ENCODE data around the gene INSYN2B.

Gene INSYN2B

DNA sequence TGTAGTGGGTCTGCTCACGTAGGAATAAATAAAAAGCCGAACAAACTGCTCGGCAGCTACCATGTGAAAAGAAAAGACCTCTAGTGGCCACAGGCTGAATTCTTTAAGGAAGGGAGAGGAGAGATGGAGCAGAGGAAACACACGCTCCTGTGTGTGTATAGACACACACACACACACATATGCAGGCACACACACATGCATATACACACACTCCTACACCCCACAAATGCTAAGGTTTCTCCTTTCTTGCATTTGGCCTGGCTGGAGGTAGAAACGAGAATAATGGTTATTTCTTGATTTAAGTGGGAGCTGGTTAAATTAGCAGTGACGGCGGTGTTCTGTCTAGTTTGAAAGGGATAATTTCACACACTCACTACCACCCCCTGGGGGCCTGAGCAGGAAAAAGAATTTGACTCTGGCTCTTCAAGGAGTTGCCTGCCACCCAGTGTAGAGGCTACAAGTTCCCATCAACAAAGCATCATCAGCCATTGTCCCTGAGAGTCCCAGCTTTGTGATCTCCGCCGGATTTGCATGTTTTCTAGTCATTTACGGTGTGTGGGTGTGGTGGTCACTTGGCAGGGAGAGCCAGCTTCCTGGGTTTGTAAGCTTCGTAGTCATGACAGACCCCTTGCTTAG lies at the start of gene INSYN2B:
INSYN2B (minus strand) TSS at position 78 of the 636 bp plus-strand sequence. CDS start 96,597 bp downstream, outside the sequence.
- peak; percentile 72 for DNase-seq (ENCODE audit: low read depth)

- no peak for DNase-seq (ENCODE audit: low read depth)
Measured at GRCh38 chr5:170028124-170028523, 47.8 kb upstream of the INSYN2B start.

DNA sequence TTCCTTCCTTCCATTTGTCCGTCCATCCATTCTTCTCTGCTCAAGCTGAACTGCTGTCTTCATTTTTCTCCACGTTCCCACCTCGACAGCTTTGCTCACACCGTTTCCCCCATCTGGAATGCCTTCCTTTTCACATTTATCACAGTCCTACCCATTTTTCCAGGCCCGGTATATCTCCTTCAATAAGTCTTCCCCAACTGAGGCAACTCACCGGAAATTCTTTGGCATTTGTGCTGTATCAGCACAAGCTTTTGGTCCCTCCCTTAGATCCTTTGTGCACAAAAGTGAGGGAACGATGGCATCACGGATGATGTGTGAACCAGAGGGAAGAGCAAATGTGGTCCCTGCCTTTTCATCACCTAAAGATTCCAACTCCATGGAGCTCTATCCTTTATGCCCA lies 45.6 kb upstream of the INSYN2B start:
- DNase-seq (ENCODE audit: low read depth) = no peak

GRCh38 chr5:170021506-170021905 lies 41.2 kb upstream of the INSYN2B start:
- DNase-seq (ENCODE audit: low read depth) = no peak

- DNase-seq (ENCODE audit: low read depth) = no peak
Measured at GRCh38 chr5:170020423-170020822, 40.1 kb upstream of the INSYN2B start.

- DNase-seq (ENCODE audit: low read depth) = no peak
Measured at GRCh38 chr5:170012622-170013021, 32.3 kb upstream of the INSYN2B start.

GRCh38 chr5:170011751-170012150 lies 31.5 kb upstream of the INSYN2B start:
- no peak for DNase-seq (ENCODE audit: low read depth)

DNA sequence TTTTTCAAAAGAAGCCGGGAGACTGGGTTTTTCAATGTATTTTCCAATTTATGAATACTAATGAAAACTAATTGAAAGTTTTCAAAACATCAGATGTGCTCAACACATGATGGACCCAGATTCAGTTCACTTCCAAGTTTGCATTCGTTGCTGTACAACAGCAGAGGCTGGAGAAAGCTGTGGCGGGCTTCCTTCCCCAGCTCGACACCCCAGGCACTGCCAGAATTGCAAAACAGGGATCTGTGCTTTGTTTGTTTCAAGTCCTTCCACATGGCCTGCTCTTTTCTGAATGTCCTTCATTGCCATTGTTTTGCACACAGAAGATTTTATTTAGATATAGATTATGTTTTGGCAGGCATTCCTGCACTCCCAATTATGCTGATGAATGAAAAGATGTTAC lies 30.3 kb upstream of the INSYN2B start:
- DNase-seq (ENCODE audit: low read depth) = no peak

DNA sequence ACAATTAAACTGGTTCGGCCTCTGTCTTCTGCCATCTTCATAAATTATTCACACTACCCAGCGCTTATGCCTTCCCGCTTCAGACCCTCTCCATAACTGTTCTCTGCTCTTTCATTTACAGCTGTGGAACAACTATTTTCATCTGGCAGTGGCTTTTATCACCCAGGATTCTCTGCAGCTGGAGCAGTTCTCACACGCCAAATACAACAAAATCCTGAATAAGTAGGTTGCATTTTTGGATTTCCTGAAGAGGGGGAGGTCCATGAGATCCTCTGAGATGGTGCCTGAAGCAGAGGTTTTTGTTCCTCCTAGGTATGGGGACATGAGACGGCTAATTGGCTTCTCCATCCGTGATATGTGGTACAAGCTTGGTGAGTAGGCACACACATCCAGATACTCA lies 28.1 kb upstream of the INSYN2B start:
- DNase-seq (ENCODE audit: low read depth) = no peak

GRCh38 chr5:170006021-170006420 lies 25.7 kb upstream of the INSYN2B start:
- no peak for DNase-seq (ENCODE audit: low read depth)

DNA sequence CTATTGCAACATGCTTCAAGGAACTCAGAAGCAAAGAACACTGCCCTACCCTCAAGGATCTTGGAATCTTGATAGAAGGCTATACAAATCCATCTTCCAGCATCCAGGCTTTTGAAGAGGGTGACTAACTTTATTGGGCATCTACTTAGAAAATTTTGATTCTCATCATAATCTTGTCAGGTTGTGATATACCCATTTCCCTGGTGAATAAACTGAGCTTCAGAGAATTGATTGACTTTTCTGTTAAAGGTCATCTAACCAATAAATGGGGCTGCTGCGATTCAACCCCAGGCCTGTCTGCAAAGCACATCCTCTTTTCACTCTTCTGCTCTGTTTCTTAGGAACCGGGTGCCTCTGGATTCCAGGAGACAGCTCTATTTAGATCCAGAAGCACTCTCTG lies 19.9 kb upstream of the INSYN2B start:
- no peak for DNase-seq (ENCODE audit: low read depth)

- DNase-seq (ENCODE audit: low read depth) = no peak
Measured at GRCh38 chr5:169999621-170000020, 19.3 kb upstream of the INSYN2B start.

- no peak for DNase-seq (ENCODE audit: low read depth)
Measured at GRCh38 chr5:169997798-169998197, 17.5 kb upstream of the INSYN2B start.

- DNase-seq (ENCODE audit: low read depth) = no peak
Measured at GRCh38 chr5:169993485-169993790, 13.1 kb upstream of the INSYN2B start.

DNA sequence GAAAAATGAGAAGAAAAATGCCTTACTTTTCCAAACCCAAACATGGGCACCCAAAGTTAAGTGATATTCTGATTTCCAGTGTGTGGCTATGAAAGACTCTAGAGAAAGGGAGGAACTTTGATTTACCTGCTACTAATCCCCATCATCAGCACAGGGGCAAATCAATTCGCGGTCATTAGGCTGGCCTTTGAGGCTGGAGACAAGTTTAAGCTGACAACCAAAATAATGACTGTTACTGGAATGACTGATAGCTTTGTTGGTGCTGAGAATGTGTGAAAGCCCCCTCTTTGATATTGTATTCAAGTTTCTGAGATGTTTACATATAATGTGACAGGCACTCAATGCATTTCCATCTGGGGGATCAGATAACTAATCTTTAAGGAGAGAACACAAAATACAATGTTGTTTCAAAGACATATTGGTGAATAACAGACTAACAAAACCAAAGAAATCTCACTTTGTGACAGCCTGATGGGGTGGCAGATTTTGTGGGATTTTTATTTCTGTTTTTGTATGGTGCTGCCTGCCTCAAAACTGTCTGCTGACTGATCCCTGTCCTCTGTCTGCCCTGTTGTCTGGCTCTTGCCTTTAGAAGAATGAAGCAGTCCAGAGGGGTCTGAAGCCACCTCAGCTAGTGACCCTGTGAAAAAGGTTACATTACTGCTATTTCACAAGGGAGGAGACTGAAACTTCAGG lies 12.6 kb upstream of the INSYN2B start:
- no peak for DNase-seq (ENCODE audit: low read depth)

DNA sequence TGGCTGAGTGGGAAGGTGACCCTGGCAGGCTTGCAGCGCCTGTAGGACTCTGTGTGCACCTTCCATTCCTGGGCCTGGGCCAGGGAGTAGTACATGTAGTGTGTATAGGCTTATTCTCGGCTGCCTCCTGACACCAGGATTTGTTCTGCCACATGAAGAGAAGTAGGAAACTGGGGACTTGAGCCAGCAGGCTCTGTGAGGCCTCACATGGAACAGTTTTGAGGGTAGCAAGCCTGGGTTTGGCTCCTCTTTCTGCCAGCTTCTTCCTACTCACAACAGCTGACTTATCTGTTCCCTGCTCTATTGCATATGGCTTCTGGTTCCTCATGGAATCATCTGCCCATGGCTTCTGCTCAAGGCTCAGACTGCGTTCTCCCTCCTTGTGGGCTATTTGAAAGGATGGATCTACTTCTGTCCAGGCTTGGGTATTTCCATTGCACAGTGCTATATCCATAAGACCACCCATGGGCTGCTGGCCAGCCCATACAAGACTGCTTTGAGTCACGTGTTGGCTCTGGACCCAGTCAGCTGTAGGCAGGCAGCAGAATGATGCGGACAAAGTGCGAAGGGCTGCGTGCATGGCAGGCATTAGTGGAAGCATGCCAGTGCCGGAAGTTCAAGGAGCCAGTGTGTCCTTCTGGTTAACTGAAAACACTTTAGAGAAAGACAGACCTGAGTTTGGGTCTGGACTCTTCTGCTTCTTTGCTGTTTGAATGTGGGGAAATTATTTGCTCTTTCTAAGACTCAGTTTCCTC lies 11.0 kb upstream of the INSYN2B start:
- no peak for DNase-seq (ENCODE audit: low read depth)

DNA sequence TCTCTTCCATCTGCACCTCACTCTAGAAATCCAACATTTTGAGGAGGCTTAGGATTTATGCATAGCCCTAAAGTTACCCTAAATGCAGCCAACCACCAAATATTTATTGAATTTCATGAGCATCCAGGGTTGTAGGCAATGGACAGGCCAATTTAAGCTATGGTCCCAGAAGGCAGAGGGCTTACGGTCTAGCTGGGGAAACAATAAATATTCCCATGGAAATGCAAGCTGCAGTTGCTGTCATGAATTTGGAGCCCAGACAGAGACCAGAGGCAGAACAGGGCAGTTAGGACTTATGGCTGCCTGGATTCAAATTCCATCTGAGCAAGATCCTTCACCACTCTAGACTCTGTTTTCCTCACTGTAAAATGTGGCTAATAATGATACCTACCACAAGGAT lies 9.1 kb upstream of the INSYN2B start:
- DNase-seq (ENCODE audit: low read depth) = no peak

DNA sequence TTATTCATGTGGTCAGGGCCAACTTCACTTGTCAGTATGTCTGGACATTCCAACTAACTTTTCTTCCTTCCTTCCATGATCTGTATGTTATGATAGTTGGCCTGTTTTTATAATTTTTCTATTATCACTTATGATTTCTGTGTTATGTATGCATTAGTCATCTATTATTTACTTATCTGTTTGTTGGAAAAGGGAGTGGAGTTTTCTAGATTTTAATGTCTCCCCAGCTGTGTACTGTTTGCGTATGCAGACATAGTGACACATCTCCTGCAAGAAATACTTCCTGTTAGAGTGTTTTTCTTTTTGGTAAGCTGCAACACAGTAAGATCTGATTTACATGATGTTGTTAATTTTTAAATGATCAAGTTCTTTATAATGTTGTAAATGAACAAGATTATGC lies 8.7 kb upstream of the INSYN2B start:
- DNase-seq (ENCODE audit: low read depth) = no peak

DNA sequence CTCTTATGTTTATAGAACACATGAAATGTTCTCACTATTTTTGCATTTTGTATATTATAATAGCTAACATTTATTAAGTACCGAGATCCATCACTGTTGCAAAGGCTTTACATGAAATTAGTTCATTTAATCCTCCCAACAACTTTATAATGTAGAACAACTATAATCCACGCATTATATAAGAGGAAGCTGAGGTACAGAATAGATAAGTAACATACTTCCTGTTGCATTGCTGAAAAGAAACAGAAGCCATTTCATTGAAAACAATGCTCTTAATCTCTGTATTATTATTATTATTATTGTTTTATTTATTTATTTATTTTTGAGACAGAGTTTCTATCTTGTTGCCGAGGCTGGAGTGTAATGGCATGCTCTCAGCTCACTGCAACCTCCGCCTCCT lies 7.9 kb upstream of the INSYN2B start:
- DNase-seq (ENCODE audit: low read depth) = no peak

DNA sequence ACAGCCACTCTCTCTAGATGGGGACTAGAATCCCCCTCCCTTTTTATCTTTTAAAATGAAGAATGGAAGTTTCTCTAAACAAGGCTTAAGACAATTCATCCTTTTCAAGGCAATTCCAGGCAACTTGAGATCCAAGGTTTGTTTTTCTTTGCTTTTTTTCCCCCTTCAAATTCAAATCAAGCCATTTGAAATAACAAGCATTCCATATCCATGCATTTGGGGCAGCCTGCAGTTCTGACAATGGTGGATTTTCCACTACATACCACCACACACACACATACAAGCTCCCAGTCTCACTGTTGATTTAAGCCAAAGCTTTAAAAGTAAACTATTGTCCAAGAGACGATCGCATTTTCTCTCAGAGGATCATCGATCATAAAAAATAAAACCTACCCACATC lies 424 bp downstream of the INSYN2B start:
- DNase-seq (ENCODE audit: low read depth) = no peak

DNA sequence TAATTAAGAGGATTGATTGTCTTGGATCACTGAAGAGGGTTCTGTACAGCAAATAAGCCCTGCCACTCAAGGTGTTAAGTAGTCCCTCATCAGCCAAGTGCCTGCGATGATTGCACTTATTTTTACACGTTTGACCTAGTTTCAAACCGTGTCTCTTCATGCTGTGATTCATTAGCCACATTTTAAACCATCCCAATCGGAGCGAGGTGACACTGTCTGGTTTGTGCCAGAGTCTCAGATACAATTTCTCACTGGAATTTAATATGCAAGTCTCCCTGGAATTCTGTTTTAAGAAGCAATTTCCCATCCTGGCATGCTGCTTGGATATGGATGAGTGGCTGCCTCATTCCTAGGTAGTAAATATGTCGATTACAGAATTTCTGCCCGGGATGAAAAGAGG lies 1.6 kb downstream of the INSYN2B start:
- no peak for DNase-seq (ENCODE audit: low read depth)

DNA sequence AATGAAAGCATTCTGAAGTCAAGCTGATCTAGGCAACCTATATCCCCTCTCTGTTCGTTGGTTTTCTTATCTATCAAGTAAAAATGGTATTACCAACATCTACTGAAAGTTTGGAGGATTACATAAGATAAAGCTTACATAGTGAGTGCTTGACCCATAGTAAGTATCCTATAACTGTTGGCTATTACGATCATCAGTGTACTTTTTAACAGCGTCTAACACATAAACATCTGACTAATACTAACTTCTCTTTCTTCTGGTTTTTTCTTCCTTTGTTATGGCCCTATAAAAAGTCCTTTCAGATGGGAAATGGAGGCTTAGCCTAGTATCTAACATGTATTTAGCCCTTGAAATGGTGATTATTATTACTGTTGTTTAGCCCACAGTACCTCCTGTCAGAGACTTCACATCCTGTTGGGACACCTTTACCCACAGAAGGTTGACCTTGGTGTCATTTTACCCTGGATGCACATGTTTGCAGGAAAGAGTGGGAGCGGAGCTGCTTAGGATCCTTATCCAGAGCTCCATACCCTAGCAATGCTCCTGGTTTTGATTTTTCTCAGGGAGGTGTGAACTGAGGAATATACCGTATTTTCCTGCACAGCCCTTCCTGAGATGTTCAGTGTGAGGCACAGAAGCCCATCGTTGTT lies 6.0 kb downstream of the INSYN2B start:
- no peak for DNase-seq (ENCODE audit: low read depth)

- no peak for DNase-seq (ENCODE audit: low read depth)
Measured at GRCh38 chr5:169973056-169973455, 7.2 kb downstream of the INSYN2B start.

All from non-pigmented ciliary epithelial cell (primary cell).